ENCODE measurements around the gene NID1.
A peak's percentile ranks its signal among the peaks of the same experiment; 100 is the strongest.

Gene NID1, protein sequence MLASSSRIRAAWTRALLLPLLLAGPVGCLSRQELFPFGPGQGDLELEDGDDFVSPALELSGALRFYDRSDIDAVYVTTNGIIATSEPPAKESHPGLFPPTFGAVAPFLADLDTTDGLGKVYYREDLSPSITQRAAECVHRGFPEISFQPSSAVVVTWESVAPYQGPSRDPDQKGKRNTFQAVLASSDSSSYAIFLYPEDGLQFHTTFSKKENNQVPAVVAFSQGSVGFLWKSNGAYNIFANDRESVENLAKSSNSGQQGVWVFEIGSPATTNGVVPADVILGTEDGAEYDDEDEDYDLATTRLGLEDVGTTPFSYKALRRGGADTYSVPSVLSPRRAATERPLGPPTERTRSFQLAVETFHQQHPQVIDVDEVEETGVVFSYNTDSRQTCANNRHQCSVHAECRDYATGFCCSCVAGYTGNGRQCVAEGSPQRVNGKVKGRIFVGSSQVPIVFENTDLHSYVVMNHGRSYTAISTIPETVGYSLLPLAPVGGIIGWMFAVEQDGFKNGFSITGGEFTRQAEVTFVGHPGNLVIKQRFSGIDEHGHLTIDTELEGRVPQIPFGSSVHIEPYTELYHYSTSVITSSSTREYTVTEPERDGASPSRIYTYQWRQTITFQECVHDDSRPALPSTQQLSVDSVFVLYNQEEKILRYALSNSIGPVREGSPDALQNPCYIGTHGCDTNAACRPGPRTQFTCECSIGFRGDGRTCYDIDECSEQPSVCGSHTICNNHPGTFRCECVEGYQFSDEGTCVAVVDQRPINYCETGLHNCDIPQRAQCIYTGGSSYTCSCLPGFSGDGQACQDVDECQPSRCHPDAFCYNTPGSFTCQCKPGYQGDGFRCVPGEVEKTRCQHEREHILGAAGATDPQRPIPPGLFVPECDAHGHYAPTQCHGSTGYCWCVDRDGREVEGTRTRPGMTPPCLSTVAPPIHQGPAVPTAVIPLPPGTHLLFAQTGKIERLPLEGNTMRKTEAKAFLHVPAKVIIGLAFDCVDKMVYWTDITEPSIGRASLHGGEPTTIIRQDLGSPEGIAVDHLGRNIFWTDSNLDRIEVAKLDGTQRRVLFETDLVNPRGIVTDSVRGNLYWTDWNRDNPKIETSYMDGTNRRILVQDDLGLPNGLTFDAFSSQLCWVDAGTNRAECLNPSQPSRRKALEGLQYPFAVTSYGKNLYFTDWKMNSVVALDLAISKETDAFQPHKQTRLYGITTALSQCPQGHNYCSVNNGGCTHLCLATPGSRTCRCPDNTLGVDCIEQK

DNA sequence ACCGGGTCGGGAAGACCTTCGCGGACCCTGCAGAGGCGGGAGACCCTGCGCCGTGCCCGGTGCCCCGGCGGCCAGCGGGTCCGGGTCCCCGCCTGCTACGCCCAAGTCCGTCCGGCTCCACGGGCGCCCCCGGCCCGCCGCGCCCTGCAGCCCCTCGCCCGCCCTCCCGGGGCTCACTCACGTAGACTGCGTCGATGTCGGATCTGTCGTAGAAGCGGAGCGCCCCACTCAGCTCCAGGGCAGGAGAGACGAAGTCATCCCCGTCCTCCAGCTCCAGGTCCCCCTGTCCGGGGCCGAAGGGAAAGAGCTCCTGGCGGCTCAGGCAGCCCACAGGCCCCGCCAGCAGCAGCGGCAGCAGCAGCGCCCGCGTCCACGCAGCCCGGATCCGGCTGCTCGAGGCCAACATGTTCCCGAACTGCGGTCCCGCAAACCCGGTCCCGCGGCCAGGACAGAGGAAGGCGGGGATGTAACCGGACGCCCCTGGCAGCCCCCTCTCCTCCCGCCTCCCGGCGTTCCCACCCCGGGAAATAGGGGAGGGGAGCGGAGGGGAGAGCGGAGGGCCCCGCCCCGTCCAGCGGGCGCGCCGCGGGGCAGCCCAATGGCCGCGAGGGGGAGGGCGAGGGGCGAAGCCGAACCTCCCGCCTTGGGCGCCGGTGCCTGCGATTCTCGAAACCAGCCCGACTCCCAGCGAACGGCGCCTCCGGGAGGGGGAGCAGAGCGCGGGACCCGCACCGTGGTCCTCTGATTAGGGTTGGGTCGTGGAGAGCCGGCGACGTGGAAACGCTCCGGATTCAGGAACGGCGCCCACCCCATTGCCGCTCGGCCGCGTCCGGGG, at the start of gene NID1:
NID1 (minus strand) TSS at position 417 of the 835 bp plus-strand sequence; CDS start at position 406, 11 bp downstream.
- DNase-seq: peak; percentile 75

DNA sequence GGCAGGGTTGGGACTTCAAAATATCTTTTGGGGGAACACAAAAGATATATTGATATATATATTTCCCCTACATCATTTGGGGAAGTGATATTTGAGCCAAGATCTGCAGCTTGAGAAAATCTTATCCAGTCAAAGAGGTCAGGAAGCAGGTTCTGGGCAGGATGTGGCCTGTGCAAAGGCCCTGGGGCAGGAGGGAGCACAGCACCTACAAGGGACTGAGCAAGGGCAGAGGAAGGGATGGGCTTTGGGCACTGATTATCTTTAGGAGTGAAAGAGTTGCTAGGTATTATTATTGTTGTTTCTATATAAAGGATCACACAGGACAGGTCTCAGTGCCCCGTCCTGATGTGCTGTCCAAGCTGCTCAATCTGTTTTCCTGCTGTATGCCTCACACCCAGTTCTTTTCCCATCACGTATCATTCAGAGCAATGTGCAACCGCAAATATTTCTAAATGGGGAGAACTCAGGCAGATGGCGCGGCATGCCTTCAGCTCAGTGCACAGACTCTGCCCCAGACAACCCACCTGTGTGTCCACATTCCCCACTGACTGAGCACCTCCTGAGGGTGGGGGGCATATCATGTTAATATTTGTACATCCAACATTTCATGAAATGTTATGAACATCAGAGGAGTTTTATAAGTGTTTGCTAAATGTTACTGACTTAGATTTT, 49.3 kb upstream of the NID1 start:
- no peak for DNase-seq

DNA sequence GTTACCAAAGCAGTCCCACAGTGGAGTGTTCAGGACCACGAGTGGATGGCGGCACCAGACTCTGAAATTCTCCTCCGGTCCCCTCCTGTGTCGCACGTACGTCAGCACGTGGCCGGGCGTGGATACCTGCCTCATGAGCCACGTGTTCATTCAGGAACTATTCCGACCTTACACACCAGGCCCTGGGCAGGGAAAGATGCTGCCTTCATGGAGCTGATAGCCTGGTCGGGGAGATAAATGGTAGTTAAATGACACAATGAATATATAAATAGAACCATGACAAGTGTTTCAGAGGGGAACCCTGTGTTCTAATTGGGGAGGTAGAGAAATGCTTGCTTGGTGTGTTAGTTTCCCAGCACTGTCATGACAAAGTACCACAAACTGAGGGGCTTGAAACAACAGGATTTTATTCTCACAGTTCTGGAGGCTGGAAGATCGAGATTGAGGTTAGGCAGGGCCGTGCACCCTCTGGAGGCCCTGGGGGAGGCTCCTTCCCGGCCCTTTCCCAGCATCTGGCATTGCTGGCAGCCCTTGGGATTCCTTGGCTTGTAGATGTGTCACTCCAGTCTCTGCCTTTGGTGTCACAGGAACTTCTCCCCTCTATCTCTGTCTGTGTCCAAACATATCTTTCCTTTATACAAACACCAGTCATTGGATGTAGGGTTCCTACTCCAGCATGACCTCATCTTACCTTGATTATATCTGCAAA, 48.6 kb upstream of the NID1 start:
- DNase-seq: no peak

DNA sequence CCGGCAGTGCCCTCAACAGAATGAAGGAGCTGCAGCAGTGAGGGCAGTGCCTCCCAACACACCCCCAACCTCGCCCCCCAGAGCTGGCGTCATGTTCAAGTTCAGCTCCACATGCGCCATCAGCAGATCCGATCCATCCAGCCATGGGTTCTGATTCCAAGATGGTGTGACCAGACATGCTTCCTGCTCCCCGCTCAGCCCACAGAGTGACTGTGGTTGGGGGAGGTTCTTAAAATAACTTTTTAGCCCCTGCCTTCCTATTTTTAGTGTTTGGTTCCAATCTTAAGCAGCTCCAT, 47.4 kb upstream of the NID1 start:
- no peak for DNase-seq

DNA sequence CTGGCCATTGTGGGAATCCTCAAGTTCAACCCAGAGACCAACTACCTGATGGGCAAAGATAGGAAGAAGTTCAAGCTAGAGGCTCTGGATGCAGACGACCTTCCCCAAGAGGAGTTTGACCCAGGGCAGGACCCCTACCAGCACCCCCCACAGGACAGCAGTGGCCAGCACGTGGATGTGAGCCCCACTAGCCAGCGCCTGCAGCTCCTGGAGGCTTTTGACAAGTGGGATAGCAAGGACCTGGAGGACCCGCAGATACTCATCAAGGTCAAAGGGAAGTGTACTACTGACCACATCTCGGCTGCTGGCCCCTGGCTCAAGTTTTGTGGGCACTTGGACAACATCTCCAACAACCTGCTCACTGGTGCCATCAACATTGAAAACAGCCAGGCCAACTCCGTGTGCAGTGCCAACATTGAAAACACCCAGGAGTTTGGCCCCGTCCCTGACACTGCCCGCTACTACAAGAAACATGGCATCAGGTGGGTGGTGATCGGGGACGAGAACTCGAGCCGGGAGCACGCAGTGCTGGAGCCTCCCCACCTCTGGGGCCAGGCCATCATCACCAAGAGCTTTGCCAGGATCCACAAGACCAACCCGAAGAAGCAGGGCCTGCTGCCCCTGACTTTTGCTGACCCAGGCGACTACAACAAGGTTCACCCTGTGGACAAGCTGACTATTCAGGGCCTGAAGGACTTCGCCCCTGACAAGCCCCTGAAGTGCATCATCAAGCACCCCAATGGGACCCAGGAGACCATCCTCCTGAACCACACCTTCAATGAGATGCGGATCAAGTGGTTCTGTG, 46.8 kb upstream of the NID1 start:
- no peak for DNase-seq

DNA sequence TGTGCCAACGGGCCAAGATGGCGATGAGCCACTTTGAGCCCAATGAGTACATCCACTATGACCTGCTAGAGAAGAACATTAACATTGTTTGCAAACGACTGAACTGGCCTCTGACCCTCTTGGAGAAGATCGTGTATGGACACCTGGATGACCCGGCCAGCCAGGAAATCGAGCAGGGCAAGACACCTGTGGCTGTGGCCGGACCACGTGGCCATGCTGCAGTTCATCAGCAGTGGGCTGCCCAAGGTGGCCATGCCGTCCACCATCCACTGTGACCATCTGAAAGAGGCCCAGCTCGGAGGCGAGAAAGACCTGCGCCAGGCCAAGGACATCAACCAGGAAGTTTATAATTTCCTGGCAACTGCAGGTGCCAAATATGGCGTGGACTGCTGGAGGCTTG, 45.2 kb upstream of the NID1 start:
- DNase-seq: no peak

DNA sequence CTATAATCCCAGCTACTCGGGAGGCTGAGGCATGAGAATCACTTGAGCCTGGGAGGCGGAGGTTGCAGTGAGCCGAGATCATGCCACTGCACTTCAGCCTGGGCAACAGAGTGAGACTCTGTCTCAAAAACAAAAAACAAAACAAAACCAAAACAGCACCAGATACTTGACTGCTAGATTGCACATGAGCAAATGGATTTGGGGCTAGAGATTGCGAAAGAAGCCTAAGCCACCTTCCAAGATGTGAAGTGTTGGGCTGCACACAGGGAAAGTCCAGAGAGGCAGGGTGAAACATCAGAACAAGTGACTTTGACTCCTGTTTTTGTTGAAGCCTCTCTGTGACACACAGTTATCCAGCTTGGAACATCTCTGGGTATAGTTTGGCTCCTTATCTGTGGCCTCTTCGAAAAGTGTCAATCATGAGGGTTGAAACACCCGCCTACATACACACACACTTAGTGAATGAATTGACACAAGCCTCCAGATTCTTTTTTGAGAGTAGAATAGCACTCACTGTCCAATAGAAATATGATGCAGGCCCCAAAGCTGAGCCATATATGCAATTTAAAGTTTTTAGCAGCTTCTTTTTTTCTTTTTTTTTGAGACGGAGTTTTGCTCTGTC, 43.2 kb upstream of the NID1 start:
- DNase-seq: no peak

DNA sequence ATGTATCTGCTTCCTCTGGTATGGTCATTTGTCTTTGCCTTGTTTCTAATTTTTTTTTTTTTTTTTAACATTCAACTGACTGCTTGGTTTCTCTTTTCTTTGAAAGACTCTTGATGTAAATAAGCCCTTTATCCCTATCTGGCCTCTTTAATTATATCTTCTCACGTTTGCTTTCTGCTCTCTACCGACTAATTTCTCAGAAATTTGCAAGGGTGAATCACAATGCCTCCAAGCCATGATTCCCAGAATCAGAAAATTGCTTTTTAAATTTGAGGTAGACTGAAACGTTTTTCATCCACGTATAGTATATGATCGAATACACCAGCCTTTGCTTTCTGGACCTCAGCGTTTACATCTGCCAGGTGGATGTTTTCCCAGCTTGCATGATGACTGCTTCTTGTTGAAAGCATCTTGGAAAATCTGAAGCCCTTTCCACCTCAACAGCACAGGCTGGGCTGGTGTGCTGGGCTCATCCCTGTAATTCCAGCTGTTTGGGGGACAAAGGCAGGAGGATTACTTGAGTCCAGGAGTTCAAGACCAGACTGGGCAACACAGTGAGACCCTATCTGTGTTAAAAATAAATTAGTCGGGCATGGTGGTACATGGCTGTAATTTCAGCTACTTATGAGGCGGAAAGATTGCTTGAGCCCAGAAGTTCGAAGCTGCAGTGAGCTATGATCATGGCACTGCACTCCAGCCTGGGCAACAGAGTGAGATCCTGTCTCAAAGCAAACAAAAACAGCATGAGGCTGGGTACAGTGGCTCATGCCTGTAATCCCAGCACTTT, 42.4 kb upstream of the NID1 start:
- DNase-seq: no peak

DNA sequence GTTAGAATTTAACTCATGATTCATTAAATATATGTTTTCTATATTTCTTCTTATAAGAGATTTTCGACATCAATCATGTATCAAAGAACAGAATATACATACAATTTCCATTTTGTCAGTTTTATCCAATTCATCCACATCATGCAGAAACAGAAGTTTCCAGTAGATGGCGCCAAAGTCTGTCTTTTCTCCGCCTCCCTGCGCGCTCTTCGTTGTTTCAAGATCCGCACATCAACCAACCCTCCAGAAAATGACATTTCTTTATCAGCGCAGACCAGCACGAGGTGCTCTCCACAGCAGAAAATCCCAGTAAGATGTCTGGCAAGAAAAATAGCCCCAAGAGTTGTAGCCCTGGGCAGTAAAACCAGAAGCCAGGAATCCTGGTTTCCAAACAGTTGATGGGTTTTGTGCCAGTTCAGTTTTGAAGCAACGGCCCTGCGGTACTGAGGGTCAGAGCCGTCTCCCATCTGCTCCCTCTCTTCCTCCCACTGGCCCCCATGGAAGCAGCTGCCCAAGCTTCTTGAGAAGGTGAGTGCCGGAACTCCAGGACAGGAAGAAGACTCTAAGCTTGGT, 38.8 kb upstream of the NID1 start:
- DNase-seq: peak; percentile 23

DNA sequence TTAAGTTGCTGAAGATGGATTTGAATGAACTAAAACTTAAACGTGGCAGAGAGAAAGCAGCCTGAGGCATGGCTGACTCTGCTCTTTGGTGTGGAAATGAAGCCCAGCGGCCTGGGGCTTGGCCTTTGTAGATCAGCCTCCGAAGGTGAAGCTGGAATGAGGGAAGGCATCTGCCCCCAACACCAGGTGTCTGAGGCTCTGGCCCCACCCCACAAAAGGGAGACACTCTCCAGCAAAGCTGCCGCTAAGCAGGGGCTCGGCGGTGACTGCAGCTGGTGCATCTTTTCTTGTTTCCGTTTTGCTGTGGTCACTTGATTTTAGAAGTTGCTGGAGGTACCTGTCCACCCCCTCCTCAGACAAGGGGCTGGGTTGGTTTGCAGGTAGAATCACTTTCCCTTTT, 38.2 kb upstream of the NID1 start:
- DNase-seq: no peak

DNA sequence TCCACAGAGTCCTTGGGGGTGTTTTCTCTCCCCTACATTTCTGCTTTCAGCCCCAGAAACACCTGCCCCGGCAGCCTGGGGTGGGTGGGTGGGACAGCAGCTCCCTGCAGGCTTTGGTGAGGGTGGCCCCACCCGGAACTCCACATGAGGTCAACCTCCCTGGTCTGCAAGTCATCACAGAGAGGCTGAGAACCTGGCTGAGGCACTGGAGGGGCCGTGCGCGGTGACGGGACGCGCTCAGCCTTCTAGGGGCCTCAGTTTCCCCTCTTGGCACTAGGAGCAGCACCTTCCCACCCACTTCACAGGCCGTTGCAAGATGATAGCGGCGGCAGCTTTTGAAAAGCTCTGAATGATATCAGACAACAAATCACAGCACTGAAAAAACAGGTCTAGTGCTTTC, 37.7 kb upstream of the NID1 start:
- DNase-seq: no peak

DNA sequence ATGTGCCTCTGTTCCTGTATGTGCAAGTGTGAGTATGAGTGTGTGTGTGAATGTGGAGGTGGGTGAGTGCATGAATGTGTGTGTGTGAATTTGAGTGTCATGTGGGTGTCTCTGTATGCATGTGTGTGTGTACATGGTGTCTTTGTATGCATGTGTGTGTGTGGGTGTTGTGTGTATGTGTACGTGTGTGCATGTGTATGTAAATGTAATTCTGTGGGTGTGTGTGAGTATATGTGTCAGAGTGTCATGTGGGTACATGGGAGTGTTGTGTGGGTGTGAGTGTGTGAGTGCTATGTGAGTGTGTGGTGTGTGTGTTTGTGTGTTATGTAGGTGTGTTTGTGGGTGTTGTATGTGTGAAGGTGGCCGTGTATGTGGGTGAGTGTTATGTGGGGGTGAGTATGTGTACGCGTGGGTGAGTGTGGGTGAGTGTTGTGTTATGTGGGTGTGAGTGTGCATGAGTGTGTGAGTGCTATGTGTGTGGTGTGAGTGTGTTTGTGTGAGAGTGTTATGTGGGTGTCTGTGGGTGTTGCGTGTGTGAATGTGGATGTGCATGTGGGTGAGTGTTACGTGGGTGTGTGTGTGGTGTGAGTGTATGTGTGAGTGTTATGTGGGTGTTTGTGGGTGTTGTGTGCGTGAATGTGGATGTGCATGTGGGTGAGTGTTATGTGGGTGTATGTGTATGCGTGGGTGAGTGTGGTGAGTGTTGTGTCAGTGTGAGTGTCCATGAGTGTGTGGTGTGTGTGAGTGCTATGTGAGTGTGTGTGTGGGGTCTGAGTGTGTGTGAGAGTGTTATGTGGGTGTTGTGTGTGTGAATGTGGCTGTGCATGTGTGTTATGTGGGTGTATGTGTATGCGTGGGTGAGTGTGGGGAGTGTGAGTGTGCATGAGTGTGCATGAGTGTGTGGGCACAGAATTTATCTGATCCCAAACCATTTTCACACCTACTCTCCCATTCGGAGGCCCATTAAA, 36.6 kb upstream of the NID1 start:
- DNase-seq: no peak

DNA sequence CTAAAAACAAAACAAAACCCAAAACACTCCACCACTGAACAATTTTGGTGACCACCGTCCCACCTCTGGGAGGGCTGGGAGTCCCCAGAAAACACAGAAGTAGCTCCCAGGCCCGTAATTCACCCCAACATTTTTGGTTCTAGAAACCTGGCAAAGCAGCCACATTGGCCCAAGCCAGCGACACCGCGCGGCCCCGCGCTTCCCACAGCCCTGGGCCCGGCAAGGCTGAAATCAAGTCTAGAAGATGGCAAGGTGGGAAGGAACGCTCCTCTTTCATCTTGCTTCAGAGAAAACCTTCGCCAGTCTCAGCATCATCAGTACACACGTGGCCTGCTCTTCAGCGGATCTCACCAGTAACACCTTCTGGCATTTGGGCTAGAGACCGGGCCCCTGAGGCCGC, 35.9 kb upstream of the NID1 start:
- DNase-seq: no peak

DNA sequence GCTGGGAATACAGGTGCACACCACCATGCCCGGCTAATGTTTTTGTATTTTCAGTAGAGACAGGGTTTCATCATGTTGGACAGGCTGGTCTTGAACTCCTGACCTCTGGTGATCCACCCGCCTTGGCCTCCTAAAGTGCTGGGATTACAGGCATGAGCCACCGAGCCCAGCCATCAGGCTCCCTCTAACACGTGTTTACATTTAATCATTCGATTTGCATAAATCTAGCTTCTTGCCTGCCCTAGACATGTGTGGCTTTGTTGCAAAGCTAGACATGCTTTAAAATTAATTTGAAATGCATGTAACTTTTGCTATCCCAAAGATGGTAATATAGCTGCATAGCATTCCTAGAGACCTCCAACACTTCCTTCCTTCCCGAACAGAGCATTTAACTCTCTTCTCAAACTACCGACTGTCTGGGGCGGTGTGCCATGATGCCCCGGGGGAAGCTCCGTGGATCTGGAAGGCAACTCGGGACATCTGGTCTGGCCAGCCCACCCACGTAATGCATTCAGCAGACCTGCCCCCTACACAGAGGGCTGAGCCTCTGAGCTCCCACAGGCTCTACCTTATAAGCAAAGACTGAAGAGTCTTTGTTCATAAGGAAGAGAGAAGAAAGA, 34.6 kb upstream of the NID1 start:
- DNase-seq: no peak

DNA sequence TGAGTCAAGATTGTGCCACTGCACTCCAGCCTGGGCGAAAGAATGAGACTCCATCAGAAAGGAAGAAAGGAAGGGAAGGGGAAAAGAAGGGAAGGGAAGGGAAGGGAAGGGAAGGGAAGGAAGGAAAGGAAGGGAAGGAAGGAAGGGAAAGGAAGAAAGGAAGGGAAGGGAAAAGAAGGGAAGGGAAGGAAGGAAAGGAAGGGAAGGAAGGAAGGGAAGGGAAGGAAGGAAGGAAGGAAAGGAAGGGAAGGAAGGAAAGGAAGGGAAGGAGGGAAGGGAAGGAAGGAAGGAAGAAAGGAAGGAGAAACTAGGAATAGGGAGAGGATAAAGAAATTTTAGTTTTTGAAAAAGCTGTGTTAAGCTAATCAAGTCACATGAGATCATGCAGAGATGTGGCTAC, 33.4 kb upstream of the NID1 start:
- DNase-seq: no peak

DNA sequence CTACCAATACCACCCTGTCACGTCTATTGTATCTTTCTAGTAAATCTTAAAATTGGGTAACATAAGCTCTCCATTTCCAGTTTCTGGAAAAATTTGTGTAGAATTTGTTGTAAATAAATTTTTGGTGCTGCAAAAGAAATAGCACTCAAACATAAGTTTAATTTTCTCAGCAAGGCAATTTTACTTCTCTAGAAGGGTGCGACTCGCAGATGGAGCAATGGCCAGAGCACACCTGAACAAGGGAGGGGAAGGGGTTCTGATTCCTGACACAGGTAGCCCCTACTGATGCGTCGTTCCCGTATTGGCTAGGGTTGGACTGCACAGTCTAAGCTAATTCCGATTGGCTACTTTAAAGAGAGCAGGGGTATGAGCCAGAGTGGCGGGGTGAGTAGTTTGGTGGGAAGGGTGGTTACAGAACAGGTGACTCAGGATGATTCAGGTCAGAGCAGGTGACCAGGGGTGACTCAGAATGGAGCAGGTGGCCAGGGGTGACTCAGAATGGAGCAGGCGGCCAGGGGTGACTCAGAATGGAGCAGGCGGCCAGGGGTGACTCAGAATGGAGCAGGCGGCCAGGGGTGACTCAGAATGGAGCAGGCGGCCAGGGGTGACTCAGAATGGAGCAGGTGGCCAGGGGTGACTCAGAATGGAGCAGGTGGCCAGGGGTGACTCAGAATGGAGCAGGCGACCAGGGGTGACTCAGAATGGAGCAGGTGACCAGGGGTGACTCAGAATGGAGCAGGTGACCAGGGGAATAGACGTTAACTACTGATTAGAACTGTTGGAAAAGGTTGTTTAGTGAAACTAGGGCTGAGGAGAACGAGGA, 32.0 kb upstream of the NID1 start:
- DNase-seq: peak; percentile 7

Measured in HCEC 1CT (cell line).